DND-41 (cell line): ENCODE results near the gene NDUFAF5.

Experiments
- ATAC-seq: fragments of 200-7000 bp; cut with Tn5 transposase; 3 replicates; pipeline ENCODE4 v1.9.1; 2021; ENCODE audit warnings: low read depth; ENCODE audit not compliant: insufficient read depth
- DNase-seq: peaks from one replicate; pipeline ENCODE4 v3.0.0-alpha.2; 2020
- H2AFZ ChIP-seq: 2 replicates; pipeline ENCODE4 v1.6.0; 2012; ENCODE audit warnings: low read depth, low read length
- H3K27ac ChIP-seq: 2 replicates; pipeline ENCODE4 v1.5.1; 2012; ENCODE audit warnings: low read length, inconsistent platforms
- H3K27me3 ChIP-seq: fragments of 200-600 bp; sonication (generic); 2 replicates; pipeline ENCODE4 v1.6.0; 2012; ENCODE audit warnings: low read length, mild to moderate bottlenecking, inconsistent platforms; ENCODE audit not compliant: insufficient read depth, poor library complexity
- H3K36me3 ChIP-seq: 2 replicates; pipeline ENCODE4 v1.5.1; 2012; ENCODE audit warnings: low read length, inconsistent platforms; ENCODE audit not compliant: insufficient read depth
- H3K4me1 ChIP-seq: 2 replicates; pipeline ENCODE4 v1.5.1; 2012; ENCODE audit warnings: mild to moderate bottlenecking, low read length; ENCODE audit not compliant: insufficient read depth
- H3K4me2 ChIP-seq: 2 replicates; pipeline ENCODE4 v1.6.0; 2012; ENCODE audit warnings: mild to moderate bottlenecking, moderate library complexity, low read length, inconsistent platforms; ENCODE audit not compliant: insufficient read depth
- H3K4me3 ChIP-seq, 2 experiments: fragments of 200-600 bp in 1 of 2; shearing (Covaris generic) in 1 of 2; 2 replicates each; pipeline ENCODE4 v1.5.1; 2012 to 2016; ENCODE audit warnings: inconsistent platforms in 2 of 2, low read length in 2 of 2, mild to moderate bottlenecking in 2 of 2, low read depth in 1 of 2, moderate library complexity in 1 of 2
- H3K79me2 ChIP-seq: 2 replicates; pipeline ENCODE4 v1.6.0; 2012; ENCODE audit warnings: low read length, inconsistent platforms; ENCODE audit not compliant: insufficient read depth
- H3K9ac ChIP-seq: 2 replicates; pipeline ENCODE4 v1.6.0; 2012; ENCODE audit warnings: low read depth, mild to moderate bottlenecking, inconsistent platforms, low read length, moderate library complexity
- H3K9me3 ChIP-seq: 2 replicates; pipeline ENCODE4 v1.5.1; 2012; ENCODE audit warnings: low read length, moderate library complexity, mild to moderate bottlenecking, inconsistent platforms; ENCODE audit not compliant: insufficient read depth, severe bottlenecking
- H4K20me1 ChIP-seq: 2 replicates; pipeline ENCODE4 v1.6.0; 2012; ENCODE audit warnings: low read length; ENCODE audit not compliant: insufficient read depth
- EZH2 ChIP-seq: IDR thresholded peaks from 3 replicates; pipeline ENCODE4 v1.6.1; 2012; ENCODE audit warnings: borderline replicate concordance, low read depth, mild to moderate bottlenecking, moderate library complexity, low read length, inconsistent platforms; ENCODE audit not compliant: severe bottlenecking
- TF ChIP-seq, protein P1 (sequence below): IDR thresholded peaks from 2 replicates; pipeline ENCODE4 v1.5.1; 2012; ENCODE audit warnings: borderline replicate concordance, low read length, moderate library complexity, mild to moderate bottlenecking; ENCODE audit not compliant: poor library complexity, severe bottlenecking; ENCODE audit errors: extremely low read depth

The NDUFAF5 gene

DNA sequence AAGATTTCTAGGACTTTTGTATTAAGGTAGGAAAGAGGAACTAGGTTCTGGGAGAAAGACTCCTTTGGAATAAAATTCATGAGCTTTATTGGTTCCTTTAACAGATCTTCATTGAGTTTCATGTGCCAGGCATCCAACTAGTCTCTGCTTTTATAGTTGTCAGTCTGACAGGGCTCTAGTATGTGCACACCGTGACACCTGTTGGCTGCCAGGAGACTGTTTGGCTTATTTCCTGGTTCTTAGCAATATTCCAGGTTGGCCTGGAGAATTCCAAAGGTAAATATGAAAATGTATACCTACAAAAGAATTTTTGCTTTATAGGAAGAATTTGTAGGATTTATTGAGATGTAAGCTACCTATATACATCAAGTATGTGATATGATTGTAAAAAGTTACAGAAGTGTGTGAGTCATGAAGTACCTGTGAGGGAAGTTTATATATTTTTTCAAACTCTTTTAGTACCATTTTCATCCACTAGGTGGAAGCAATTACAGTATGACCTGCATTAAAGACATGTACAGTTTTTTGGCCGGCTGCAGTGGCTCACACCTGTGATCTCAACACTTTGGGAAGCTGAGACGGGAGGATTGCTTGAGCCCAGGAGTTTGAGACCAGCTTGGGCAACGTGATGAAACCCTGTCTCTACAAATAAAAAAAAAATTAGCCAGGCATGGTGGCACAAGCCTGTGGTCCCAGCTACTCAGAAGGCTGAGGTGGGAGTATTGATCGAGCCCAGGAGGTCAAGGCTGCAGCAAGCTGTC lies 35.2 kb downstream of the NDUFAF5 start:
- ATAC-seq: peak; percentile 70
- Histone ChIP-seq H4K20me1 (no peaks in the 10 kb centered on the region), H3K9ac (no peak overlapping the region), H3K79me2 (no peaks in the 10 kb centered on the region), H2AFZ (no peak overlapping the region), H3K36me3 (peaks cover 44% of the 10 kb centered on the region), H3K4me3 (no peak overlapping the region), H3K27me3 (no peaks in the 10 kb centered on the region), H3K27ac (no peak overlapping the region), H3K4me2 (no peak overlapping the region), H3K9me3 (no peaks in the 10 kb centered on the region), H3K4me1 (no peaks in the 10 kb centered on the region)
- peak; percentile 33 for DNase-seq
- TF ChIP-seq, protein P1, sequence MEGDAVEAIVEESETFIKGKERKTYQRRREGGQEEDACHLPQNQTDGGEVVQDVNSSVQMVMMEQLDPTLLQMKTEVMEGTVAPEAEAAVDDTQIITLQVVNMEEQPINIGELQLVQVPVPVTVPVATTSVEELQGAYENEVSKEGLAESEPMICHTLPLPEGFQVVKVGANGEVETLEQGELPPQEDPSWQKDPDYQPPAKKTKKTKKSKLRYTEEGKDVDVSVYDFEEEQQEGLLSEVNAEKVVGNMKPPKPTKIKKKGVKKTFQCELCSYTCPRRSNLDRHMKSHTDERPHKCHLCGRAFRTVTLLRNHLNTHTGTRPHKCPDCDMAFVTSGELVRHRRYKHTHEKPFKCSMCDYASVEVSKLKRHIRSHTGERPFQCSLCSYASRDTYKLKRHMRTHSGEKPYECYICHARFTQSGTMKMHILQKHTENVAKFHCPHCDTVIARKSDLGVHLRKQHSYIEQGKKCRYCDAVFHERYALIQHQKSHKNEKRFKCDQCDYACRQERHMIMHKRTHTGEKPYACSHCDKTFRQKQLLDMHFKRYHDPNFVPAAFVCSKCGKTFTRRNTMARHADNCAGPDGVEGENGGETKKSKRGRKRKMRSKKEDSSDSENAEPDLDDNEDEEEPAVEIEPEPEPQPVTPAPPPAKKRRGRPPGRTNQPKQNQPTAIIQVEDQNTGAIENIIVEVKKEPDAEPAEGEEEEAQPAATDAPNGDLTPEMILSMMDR: peak; percentile 70
- TF ChIP-seq EZH2: no peak

DNA sequence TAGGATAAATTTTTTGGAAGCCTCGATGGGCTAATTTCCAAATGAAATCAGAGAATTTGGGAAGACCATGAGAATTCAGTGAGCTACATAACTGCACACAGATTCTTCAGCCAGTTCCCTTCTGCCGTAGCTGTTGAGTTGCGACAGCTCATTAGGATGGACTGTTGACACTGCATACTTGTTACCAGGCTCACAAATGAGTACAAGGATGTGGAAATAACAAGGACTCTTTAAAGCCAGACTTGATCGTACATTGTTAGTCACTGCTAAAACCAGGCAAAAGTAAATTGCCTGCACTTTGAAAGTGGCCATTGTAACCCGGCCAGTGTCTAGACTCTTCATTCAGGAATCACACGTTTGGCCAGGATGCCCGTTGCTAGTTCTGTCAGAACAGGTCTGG lies 37.0 kb downstream of the NDUFAF5 start:
- Histone ChIP-seq H3K27ac (no peak overlapping the region), H4K20me1 (no peaks in the 10 kb centered on the region), H3K36me3 (peaks cover 28% of the 10 kb centered on the region), H3K4me2 (no peak overlapping the region), H2AFZ (no peak overlapping the region), H3K9me3 (no peaks in the 10 kb centered on the region), H3K4me3 (no peak overlapping the region), H3K4me1 (no peaks in the 10 kb centered on the region), H3K9ac (no peak overlapping the region), H3K27me3 (no peaks in the 10 kb centered on the region), H3K79me2 (no peaks in the 10 kb centered on the region)
- ATAC-seq: 0 out of 3 replicates have a peak, but pooled peaks have one; percentile 25
- TF ChIP-seq EZH2: no peak
- no peak for DNase-seq

DNA sequence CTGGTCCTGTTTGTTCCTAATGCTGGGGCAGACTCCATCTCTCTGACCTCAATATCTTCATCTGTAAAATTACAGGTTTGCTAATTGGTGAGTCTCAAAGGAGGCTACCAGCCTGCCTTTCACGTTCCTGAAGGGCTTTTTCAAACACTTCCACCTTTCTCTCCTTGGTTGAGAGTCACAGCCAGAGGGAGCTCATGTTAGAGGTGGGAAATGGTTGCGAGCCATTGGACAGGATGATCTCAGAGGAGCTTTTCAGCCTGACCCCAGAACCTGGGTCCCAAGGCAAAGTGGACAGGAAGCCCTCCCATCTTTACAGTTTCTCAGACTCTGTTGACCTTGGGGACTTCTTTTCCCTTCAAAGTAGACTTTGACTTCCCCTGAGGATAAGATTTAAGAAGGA lies 37.6 kb downstream of the NDUFAF5 start:
- no peak for TF ChIP-seq EZH2
- TF ChIP-seq, protein P1: peak; percentile 12
- no peak overlapping the region for H3K4me2 ChIP-seq
- no peak for ATAC-seq

DNA sequence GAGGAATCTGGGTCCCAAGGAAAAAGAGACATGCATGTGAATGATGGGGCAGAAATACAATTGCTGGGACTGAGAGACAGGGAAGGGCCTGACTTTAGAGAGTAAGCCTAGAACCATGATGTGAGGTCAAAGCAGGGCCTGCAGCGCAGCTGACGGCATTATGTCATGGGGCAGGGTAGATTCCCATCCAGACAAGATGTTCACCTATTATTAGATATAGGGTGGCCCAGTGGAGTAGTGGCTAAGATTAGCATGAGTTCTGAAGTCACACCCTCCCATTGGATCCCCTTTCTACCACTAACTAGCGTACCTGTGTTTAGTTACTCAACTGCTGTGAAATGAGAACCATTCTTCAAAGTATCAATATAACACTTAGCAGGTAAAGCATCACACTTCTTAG lies 39.6 kb downstream of the NDUFAF5 start:
- Histone ChIP-seq H2AFZ (no peak overlapping the region), H3K4me3 (no peak overlapping the region), H3K9me3 (no peaks in the 10 kb centered on the region), H3K27me3 (peaks cover 4% of the 10 kb centered on the region), H4K20me1 (no peaks in the 10 kb centered on the region), H3K27ac (no peak overlapping the region), H3K79me2 (no peaks in the 10 kb centered on the region), H3K36me3 (peaks cover 7% of the 10 kb centered on the region; the same call in 1 of the 2 replicates), H3K4me2 (no peak overlapping the region), H3K4me1 (no peaks in the 10 kb centered on the region), H3K9ac (no peak overlapping the region)
- no peak for TF ChIP-seq EZH2
- TF ChIP-seq, protein P1: no peak
- DNase-seq (no peak), ATAC-seq (no peak)

More for the DNA sequence above, 37.6 kb downstream of the NDUFAF5 start:
- no peaks in the 10 kb centered on the region for H3K79me2 ChIP-seq
- DNase-seq: no peak
- H3K27ac ChIP-seq: no peak overlapping the region
- no peaks in the 10 kb centered on the region for H3K9me3 ChIP-seq
- H3K9ac ChIP-seq: no peak overlapping the region
- no peaks in the 10 kb centered on the region for H3K27me3 ChIP-seq
- no peaks in the 10 kb centered on the region for H3K4me1 ChIP-seq
- H2AFZ ChIP-seq: no peak overlapping the region
- H3K4me3 ChIP-seq: no peak overlapping the region
- H4K20me1 ChIP-seq: no peaks in the 10 kb centered on the region
- H3K36me3 ChIP-seq: peaks cover 22% of the 10 kb centered on the region
